Neural progenitor cell (in vitro differentiated cells): ENCODE results near the gene MBOAT1.

Experiments
- EZH2 ChIP-seq: fragments of 200-600 bp; sonication (generic); IDR thresholded peaks from 2 replicates; pipeline ENCODE4 v1.6.1; 2017; ENCODE audit warnings: antibody characterized with exemption, mild to moderate bottlenecking, moderate library complexity
- EZH2phosphoT487 ChIP-seq: fragments of 200-600 bp; sonication (generic); IDR thresholded peaks from 2 replicates; pipeline ENCODE4 v1.6.1; 2017; ENCODE audit warnings: antibody characterized with exemption
- TF ChIP-seq, protein P1 (sequence below): fragments of 200-600 bp; sonication (generic); IDR thresholded peaks from 2 replicates; pipeline ENCODE4 v1.5.1; 2017; ENCODE audit warnings: antibody characterized with exemption, mild to moderate bottlenecking

DNA sequence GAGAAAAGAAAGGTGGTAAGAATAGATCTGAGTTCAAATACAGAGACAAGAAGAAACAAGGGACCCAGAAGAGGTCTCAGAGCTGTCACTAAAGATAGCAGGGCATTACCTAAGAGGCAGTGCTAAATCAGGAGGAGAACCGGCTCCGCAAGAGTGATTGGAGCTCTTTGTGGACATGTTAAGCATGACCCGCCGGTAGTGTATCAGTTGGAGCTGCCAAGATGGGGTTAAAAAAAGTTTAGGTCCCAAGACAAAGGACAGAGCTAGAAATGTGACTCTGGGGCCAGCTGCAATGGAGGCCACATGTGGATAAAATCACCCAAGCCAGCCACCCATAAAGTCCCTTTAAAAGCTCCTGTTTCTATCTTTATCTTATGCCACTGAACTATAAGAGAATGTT is 93.4 kb downstream of the MBOAT1 start:
- TF ChIP-seq, protein P1, sequence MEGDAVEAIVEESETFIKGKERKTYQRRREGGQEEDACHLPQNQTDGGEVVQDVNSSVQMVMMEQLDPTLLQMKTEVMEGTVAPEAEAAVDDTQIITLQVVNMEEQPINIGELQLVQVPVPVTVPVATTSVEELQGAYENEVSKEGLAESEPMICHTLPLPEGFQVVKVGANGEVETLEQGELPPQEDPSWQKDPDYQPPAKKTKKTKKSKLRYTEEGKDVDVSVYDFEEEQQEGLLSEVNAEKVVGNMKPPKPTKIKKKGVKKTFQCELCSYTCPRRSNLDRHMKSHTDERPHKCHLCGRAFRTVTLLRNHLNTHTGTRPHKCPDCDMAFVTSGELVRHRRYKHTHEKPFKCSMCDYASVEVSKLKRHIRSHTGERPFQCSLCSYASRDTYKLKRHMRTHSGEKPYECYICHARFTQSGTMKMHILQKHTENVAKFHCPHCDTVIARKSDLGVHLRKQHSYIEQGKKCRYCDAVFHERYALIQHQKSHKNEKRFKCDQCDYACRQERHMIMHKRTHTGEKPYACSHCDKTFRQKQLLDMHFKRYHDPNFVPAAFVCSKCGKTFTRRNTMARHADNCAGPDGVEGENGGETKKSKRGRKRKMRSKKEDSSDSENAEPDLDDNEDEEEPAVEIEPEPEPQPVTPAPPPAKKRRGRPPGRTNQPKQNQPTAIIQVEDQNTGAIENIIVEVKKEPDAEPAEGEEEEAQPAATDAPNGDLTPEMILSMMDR, result no peak
- TF ChIP-seq EZH2phosphoT487 (no peak), EZH2 (no peak)
